HUES64 (cell line): ENCODE data around the gene MIX23.

Experiments
- H3K27ac ChIP-seq: 2 replicates; pipeline ENCODE4 v1.7.0; 2013; ENCODE audit warnings: low read depth, low read length, inconsistent platforms
- H3K27me3 ChIP-seq: 2 replicates; pipeline ENCODE4 v1.6.1; 2013; ENCODE audit warnings: mild to moderate bottlenecking, low read length; ENCODE audit not compliant: insufficient read depth
- H3K36me3 ChIP-seq: 2 replicates; pipeline ENCODE4 v1.6.1; 2013; ENCODE audit warnings: mild to moderate bottlenecking, low read length; ENCODE audit not compliant: insufficient read depth
- H3K4me1 ChIP-seq: 2 replicates; pipeline ENCODE4 v1.6.1; 2013; ENCODE audit warnings: mild to moderate bottlenecking, low read length, moderate library complexity; ENCODE audit not compliant: insufficient read depth
- H3K4me3 ChIP-seq: 2 replicates; pipeline ENCODE4 v1.5.1; 2013; ENCODE audit warnings: mild to moderate bottlenecking, low read length, moderate library complexity
- H3K9ac ChIP-seq: 2 replicates; pipeline ENCODE4 v1.6.1; 2013; ENCODE audit warnings: mild to moderate bottlenecking, low read depth, low read length
- H3K9me3 ChIP-seq: 2 replicates; pipeline ENCODE4 v1.6.1; 2013; ENCODE audit warnings: low read depth, low read length; ENCODE audit not compliant: insufficient read depth
- WGBS: fragments of 150-250, 120-280 bp; methylation state at CpG from one replicate; pipeline ENCODE4 v1.1.7; 2013; ENCODE audit warnings: missing lambda C conversion rate; 5-methylcytosine and 5-hydroxymethylcytosine counted together

Gene MIX23

DNA sequence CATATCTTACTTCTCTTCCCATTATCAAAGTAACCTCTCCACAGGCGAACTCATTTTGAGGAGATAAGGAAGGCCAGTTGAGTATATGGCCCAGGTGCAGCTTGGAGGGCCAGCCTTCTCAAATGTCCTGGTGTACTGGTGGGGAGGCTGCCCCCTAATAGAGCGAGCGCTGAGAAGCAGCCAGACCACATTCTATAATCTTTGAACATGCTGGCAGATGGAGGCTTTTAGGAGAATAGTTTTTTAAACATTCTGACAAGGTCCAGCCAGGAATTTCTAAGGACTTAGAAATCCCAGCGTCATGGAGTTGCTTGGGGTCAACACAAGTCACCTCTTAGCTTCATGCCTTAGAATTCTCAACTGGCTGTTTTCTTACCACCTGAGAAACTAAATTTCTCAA is 27.1 kb upstream of the MIX23 start:
- Histone ChIP-seq H3K27me3 (no peaks in the 10 kb centered on the region), H3K27ac (no peak overlapping the region), H3K9me3 (no peaks in the 10 kb centered on the region), H3K4me3 (no peak overlapping the region), H3K4me1 (peaks cover 4% of the 10 kb centered on the region; the same call in 1 of the 2 replicates), H3K36me3 (peaks cover 71% of the 10 kb centered on the region), H3K9ac (no peak overlapping the region)
- 91% methylated on average over 4 of the region's 4 CpGs for whole genome bisulfite sequencing

DNA sequence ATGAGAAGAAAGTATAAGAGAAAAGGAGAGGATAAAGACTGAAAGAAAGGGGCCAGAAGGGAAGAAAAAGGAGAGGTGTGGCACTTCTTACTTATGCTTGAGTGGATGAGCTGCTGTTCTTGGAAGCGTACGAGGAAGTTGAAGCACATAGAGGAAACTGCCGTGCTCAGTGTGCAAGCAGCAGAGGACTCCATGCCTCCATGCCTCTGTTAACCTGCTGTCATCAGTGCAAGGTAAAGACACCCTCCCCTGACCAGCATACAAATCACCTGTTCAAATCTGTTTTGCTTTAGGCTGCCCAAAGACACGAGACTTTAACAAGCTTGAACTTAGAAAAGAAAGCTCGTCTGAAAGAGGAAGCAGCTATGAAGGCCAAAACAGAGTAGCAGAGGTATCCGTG is 26.4 kb upstream of the MIX23 start:
- H3K27me3 ChIP-seq: no peaks in the 10 kb centered on the region
- WGBS: 94% methylated on average over 6 of the region's 6 CpGs
- H3K27ac ChIP-seq: no peak overlapping the region
- H3K9ac ChIP-seq: no peak overlapping the region
- peaks cover 78% of the 10 kb centered on the region for H3K36me3 ChIP-seq
- H3K9me3 ChIP-seq: no peaks in the 10 kb centered on the region
- no peaks in the 10 kb centered on the region for H3K4me1 ChIP-seq
- no peak overlapping the region for H3K4me3 ChIP-seq

DNA sequence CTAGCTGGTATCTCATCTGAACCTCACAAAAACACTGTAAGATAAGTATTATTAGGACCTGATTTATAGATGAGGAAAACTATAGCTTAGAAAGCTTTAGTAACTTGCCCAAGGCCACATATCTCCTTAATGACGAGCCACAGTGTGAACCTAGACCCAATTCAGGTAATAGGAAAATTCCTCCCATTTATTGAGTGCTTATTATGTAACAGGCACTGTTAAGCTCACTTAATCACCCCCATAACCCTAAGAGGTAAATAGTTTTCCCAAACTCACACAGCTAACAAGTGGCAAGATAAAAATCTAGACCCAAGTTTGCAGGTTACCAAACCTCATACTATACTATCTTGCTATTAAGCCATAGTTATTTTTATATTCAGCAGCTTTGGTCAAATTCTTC is 24.9 kb upstream of the MIX23 start:
- Histone ChIP-seq H3K36me3 (peaks cover 92% of the 10 kb centered on the region), H3K9me3 (no peaks in the 10 kb centered on the region), H3K4me1 (no peaks in the 10 kb centered on the region), H3K9ac (no peak overlapping the region), H3K27me3 (no peaks in the 10 kb centered on the region), H3K4me3 (no peak overlapping the region), H3K27ac (no peak overlapping the region)
- 80% methylated on average over 1 of the region's 1 CpG for WGBS

DNA sequence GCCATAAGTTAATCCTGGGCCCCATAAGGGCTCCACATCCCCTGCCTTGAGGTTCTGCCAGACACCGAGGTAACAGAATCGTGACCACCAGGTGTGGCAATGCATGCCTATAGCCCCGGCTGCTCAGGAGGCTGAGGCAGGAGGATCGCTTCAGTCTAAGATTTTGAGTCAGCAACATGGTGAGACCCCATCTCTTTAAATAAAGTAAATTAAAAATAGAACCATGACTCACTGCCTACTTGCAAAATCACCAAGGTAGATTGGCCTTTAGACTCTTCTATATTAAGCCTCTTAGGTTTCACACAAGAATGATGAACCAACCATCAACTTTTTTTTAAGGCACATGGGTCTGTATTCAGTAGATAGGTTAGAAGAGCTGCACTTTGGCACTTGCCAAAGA is 23.2 kb upstream of the MIX23 start:
- WGBS: 92% methylated on average over 4 of the region's 4 CpGs
- Histone ChIP-seq H3K4me3 (no peak overlapping the region), H3K9ac (no peak overlapping the region), H3K4me1 (no peaks in the 10 kb centered on the region), H3K9me3 (no peaks in the 10 kb centered on the region), H3K27me3 (no peaks in the 10 kb centered on the region), H3K27ac (no peak overlapping the region), H3K36me3 (peaks cover 90% of the 10 kb centered on the region)

DNA sequence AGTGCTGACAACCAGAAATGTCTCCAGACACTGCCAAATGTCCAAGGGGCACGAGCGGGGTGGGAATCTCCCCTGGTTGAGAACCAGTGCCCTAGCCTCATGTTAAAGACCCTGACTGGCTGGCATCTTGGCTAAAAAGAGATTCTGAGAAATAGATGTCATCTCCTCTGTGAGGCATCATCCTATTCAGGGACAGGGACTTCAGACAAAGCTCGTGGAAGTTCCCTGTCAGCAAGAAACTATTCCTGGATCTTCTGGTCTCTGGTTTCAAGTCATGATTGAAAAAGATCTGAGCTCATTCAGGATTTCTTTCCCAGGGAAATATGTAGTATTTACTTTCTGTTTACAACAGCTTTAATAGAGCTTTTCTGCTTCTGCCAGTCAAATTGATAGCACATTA is 22.0 kb upstream of the MIX23 start:
- Histone ChIP-seq H3K4me1 (no peaks in the 10 kb centered on the region), H3K9me3 (no peaks in the 10 kb centered on the region), H3K4me3 (no peak overlapping the region), H3K27me3 (no peaks in the 10 kb centered on the region), H3K36me3 (peaks cover 78% of the 10 kb centered on the region), H3K9ac (no peak overlapping the region), H3K27ac (no peak overlapping the region)
- WGBS: 94% methylated on average over 3 of the region's 3 CpGs

- Histone ChIP-seq H3K9me3 (no peaks in the 10 kb centered on the region), H3K27me3 (no peaks in the 10 kb centered on the region), H3K9ac (no peak overlapping the region), H3K27ac (no peak overlapping the region), H3K4me3 (no peak overlapping the region), H3K4me1 (no peaks in the 10 kb centered on the region), H3K36me3 (peaks cover 62% of the 10 kb centered on the region)
- WGBS: 91% methylated on average over 6 of the region's 6 CpGs
Measured at GRCh38 chr3:122403489-122403888, 20.5 kb upstream of the MIX23 start.

- Histone ChIP-seq H3K4me3 (no peak overlapping the region), H3K4me1 (no peaks in the 10 kb centered on the region), H3K27me3 (no peaks in the 10 kb centered on the region), H3K9ac (no peak overlapping the region), H3K9me3 (no peaks in the 10 kb centered on the region), H3K36me3 (peaks cover 24% of the 10 kb centered on the region), H3K27ac (no peak overlapping the region)
- 97% methylated on average over 2 of the region's 2 CpGs for WGBS
Measured at GRCh38 chr3:122398920-122399319, 15.9 kb upstream of the MIX23 start.

DNA sequence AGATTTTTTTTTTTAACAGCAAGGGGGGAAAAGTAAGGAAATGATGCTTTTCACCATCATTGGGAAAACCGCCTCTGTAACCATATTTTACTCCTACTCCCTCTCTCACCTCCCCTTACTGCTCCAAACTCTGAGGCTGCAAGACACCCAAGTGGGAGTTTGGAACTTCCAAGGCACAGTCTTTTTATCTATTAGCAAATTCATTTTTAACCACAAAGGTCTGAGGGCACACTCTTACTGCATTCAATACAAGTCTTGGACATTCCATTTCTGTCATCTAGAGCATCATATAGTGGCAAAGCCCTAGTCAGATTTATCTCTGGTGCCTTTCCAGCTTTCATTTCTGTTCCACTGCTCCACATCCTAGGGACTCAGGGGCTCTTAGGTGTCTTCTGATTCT is 14.2 kb upstream of the MIX23 start:
- Histone ChIP-seq H3K27ac (no peak overlapping the region), H3K27me3 (no peaks in the 10 kb centered on the region), H3K9me3 (no peaks in the 10 kb centered on the region), H3K4me3 (no peak overlapping the region), H3K9ac (no peak overlapping the region), H3K4me1 (no peaks in the 10 kb centered on the region), H3K36me3 (peaks cover 15% of the 10 kb centered on the region)
- WGBS: 96% methylated on average over 1 of the region's 1 CpG

DNA sequence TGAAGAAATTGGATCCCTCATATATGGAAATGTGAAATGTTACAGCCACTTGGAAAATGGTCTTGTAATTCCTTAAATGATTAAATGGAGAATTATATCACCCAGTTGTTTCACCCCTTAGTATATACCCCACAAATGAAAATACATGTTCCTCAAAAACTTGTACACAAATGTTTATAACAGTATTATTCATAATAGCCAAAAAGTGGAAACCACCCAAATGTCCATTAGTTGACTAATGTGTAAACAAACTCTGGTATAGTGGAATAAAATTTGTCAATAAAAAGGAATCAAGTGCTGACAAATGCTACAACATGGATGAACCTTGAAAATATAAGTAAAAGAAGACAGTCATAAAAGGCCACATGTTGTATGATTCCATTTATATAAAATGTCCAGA is 13.5 kb upstream of the MIX23 start:
- no peak overlapping the region for H3K9ac ChIP-seq
- peaks cover 13% of the 10 kb centered on the region for H3K36me3 ChIP-seq
- H3K4me3 ChIP-seq: no peak overlapping the region
- H3K27me3 ChIP-seq: no peaks in the 10 kb centered on the region
- no peaks in the 10 kb centered on the region for H3K4me1 ChIP-seq
- no peaks in the 10 kb centered on the region for H3K9me3 ChIP-seq
- H3K27ac ChIP-seq: no peak overlapping the region

- H3K9ac ChIP-seq: no peak overlapping the region
- H3K4me1 ChIP-seq: no peaks in the 10 kb centered on the region
- H3K27ac ChIP-seq: no peak overlapping the region
- peaks cover 13% of the 10 kb centered on the region for H3K36me3 ChIP-seq
- H3K9me3 ChIP-seq: no peaks in the 10 kb centered on the region
- H3K4me3 ChIP-seq: no peak overlapping the region
- 100% methylated on average over 2 of the region's 3 CpGs for WGBS
- no peaks in the 10 kb centered on the region for H3K27me3 ChIP-seq
Measured at GRCh38 chr3:122395582-122395981, 12.6 kb upstream of the MIX23 start.

- Histone ChIP-seq H3K36me3 (peaks cover 13% of the 10 kb centered on the region), H3K9me3 (no peaks in the 10 kb centered on the region), H3K4me1 (no peaks in the 10 kb centered on the region), H3K27ac (no peak overlapping the region), H3K27me3 (no peaks in the 10 kb centered on the region), H3K4me3 (no peak overlapping the region), H3K9ac (0 out of 2 replicates have a peak overlapping the region, but pooled peaks have one; percentile 8)
- 96% methylated on average over 1 of the region's 1 CpG for whole genome bisulfite sequencing
Measured at GRCh38 chr3:122394173-122394572, 11.1 kb upstream of the MIX23 start.
